Measurements from ENCODE around the gene NRXN3.

Gene NRXN3

DNA sequence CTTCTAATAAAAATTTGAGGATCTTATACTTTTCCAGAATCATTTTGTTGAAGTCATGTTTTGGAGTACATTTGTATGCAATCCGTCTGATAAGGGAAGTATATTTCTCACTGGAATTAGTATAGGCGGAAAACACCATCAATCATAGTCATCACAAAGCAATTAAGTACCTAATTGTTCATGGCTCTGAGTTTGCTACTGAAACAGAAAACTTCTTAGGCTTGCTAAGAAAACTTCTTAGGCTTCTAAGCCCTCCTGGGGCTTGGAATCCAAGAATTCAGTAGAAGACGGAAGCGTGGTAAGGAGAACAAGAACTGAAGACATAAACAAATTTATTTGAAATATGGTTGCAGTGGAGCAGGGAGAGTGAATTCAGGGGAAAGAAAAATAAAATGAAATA, 1404.9 kb downstream of the NRXN3 start:
- no peak for DNase-seq

DNA sequence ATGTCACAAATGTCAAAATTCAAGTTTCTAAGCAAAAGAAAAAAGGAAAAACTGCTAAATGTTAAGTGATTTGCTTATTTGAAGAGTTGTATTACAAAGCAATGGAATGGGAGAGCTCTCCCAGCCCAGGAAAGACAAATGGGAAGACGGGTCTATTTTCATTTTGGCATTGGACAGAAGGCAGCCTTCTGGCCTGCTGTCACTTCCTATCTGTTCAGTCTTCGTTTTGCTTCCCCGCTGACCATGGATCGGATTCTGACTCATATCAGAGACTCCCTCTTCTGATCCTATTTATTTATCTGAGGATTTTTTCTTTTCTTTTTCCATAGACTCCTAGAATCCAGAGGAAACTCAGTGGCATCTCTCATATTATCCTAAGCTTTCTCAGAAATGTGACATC, 1406.3 kb downstream of the NRXN3 start:
- DNase-seq = no peak

DNA sequence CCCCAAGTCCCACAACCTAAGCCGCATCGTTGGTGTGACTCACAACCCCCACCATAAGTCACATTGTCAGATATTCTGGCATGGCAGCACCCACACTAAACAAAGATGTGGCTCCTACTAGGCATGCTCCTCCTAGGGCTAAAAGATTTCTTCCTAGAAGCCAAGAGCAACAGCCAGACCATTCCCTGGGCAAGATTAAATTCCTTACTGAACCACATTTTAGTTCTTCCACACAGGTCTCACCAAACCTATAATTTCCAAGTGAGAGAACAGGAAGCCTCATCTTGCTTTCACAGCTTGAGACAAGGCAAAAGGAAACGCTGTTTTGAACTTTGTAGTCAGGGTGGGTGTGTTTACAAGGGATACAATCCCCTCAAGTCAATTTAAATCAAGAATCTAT, 1408.3 kb downstream of the NRXN3 start:
- DNase-seq = no peak

DNA sequence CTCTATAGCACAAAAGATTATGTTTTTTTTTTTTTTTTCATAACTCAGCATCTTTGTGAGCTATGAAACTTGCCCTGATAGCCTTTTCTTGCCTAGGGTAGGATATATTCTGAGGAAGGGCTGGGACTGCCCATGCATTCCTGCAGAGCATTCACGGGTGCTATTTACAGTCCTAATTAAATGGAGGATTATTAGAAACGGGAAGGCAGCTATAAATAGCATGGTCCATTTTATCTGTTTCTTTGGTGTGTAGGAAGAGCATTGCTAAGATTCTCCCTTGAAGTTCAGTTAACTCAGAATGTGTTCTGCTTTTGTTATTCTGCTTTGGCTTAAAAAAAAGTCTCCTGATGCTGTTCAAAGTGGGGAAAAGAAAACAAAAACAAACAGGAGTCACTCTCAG, 1410.2 kb downstream of the NRXN3 start:
- no peak for DNase-seq

DNA sequence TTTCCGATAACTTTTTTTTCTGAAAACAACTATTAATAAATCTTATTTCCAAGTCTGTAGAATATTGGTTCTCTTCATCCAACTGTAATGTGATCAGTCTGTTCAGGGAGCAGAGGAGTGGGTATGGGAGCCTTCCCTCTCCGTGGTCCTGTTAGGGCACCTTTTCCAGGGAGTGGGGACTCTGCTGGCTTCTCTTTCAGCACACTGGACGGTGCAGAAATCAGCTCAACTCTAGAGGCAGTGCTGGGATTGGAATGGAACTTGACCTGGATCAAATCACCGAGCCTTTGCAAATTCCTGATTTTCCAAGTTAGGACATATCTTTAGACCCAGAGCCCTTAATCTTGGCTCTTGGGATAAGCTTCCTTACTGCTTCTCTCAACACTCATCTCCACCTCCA, 1410.7 kb downstream of the NRXN3 start:
- DNase-seq = no peak

DNA sequence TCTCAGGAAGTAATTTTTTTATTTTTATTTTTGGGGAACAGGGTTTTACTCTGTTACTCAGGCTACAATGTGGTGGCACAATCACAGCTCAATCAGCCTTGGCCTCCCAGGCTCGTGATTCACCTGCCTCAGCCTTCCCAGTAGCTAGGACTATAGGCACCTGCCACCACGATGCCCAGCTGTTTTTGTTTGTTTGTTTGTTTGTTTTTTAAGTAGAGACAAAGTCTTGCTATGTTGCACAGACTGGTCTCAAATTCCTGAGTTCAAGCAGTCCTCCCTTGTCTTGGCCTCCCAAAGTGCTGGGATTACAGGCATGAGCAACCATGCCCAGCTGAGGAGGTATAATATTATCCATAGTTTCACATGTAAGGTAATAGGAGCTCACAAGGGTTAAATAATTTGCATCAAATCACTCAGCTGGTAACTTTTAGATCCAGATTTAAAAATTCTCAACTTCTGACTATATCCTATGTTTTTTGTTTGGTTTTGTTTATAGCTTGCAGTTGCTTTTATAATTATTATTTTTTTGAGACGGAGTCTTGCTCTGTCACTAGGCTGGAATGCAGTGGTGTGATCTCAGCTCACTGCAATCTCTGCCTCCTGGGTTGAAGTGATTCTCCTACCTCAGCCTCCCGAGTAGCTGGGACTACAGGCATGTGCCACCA, 1411.9 kb downstream of the NRXN3 start:
- no peak for DNase-seq

DNA sequence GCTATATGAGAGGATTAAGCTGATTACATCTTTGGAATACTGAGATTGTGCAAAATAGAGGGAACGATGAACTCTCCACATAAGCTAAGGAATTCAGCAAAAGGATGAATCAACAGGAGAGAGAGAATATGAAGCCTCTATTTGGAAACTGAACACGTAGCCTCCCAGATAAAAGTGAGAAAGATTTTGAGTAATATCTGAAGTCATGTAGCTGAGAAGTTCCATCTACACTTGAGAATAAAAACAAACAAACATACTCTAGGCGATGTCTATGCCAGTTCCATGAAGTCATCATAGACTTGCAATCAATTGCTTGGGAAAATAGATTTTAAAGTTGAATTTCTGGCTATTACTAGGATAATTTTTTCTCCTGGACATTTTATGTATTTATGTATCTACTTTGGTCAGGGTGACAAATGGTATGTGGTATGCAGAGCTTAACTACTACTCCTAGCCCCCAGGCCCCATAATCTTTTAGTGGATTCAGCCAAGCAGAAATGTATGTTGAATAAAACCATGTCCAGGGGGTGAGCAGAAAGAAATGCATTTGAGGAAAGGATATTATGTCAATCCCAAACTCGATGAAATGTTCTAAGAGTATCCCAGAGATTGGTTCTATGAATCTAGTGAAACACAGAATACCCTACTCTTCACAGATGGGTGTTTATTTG, 1413.7 kb downstream of the NRXN3 start:
- DNase-seq = no peak

DNA sequence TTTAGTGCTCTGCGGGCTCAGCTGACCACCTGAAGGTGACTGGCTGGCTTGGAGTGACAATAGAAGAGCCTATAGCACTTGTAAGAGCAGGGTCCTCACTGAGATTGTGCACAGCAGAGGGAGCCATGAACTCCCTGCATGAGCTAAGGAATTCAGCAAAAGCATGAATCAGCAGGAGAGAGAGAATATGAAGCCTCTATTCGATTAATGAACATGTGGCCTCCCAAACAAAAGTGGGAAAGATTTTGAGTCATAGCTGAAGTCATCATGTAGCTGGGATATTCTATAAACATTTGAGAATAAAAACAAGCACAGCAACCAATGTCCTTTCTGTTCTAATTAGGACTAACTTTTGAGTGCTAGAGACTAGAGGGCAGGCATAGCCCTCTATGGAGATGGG, 1414.5 kb downstream of the NRXN3 start:
- no peak for DNase-seq

DNA sequence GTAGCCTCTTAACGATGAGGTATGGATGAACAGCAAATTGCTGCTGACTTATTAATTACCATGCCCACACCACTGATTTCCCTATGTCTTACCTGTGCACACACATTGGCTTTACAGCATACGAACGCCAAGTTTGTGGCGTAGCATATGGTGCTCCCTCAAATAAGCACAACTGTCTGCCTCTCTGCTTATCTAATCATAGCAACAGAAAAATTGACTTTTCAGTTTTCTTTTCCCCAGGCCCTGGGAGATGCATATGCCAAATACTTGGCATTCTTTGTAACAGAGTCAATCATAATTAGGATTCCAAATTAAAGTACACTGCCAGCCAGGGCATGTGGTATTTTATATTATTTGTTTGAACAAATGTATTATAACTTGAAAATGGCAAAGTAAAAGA, 1415.7 kb downstream of the NRXN3 start:
- DNase-seq = no peak

DNA sequence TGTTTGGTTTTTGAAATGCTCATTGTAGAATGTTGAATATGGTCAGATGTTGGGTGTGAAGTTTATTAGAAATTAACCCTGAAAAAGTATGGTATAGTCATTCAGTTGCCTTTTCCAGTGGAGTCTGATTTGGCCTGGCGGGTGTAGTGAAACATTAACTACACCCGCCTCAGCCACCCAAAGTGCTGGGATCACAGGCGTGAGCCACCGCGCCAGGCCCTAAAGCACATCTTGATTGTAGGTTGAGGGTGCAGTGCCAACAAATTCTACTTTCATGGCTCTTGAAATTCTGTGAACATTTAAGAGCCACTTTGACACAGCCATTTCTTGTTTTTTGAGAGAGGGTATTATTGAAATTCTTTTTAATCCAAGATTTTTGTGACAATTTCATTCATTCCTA, 1416.2 kb downstream of the NRXN3 start:
- no peak for DNase-seq

DNA sequence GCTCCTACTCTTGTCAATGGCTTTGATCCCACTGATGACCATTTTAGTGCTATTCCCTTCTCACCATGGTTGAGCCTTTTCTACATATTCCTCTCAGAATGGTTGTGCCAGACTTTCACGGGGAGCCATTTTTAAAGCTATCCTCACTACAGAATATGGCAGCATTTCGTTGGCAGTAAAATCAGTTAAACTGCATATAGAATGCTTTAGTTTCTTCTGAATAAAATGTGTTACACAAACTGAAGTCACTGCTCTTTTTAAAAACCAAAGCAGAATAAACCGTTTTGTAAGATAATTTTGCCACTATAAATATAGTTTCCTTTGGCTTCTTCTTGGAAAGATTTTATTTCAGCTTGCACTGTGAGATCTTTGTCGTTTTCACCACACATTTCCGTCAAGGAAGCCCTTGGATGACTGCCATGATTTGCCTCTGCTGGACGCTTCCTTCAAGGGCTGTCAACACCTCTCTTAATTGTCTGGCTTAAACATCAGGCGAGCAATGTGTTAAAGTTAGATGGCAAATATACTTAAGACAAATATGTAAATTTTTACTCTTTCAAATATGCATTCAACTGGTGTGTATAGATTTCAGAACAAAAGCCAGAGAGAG, 1416.9 kb downstream of the NRXN3 start:
- DNase-seq = no peak

DNA sequence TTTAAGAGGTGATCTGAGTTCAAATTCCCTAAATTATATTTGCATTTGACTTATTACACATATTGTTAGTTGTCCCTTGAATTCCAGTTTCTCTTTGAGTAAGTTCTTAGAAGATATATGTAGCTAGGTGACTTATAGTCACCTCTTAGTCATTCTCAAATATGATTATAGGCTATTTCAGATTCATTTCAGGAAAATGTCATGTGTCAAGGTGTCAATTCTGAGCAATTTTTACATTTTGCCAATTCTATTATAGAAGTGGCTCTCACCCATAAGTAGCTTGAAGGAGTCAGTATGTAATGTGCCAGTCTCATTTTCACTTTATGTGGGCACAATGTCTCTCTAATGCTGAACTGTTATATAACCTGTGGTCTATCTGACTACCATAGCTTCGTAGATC, 1417.7 kb downstream of the NRXN3 start:
- DNase-seq = peak; percentile 43

DNA sequence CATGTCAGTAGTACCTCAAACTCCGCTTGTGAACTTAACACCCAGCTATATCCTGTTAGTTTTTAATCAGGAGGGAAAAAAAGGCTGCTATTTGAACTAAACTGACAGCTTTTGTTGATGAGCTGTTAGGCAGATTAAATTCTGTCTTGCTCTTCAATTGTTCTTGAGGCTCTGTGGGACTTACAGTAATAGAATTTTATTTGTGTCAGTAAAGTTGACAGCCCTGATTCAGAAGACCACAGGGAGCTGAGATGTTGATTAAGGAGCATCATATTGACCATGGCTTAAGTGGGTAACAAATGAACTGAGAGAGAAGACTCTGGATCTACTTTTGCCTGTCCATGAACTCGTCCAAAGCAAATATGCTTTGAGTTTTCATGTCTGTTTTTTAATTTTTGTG, 1418.2 kb downstream of the NRXN3 start:
- no peak for DNase-seq

DNA sequence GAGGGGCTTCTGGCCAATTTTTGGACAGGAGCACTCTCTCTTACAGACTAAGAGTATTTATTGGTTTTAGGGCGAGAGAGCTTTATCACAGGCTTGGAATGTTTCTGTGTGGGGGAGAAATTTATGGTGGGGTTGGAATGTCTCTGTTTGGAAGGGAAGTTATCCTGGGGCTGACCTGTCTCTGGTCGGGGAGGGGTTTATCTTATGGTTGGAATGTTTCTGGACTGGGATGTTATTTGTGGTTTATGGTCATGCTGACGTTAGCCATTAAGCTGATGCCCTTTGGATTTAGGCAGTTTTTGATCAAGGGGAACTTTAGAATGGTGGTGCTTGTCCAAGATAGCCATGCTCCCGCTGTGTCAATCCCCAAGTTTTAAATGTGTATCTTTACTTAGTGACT, 1426.4 kb downstream of the NRXN3 start:
- DNase-seq = no peak

DNA sequence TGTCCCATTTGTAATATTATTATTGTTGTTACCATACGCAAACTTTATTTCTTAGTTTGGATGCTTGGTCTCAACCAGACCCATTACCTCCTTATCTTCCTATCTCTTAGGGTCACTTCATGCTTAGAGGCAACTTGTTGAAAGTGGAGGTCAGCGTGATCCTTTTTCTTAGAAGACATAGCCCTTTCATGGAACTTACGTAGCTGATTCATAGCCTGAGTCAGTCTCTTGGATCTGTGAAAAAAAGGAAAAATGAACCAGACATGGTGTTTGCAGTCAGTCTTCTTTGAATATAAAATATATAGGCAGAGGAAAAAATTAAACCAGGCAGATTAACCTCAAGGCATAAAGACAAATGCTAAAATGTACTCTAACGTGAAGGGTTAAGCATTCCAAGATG, 1427.4 kb downstream of the NRXN3 start:
- DNase-seq = no peak

DNA sequence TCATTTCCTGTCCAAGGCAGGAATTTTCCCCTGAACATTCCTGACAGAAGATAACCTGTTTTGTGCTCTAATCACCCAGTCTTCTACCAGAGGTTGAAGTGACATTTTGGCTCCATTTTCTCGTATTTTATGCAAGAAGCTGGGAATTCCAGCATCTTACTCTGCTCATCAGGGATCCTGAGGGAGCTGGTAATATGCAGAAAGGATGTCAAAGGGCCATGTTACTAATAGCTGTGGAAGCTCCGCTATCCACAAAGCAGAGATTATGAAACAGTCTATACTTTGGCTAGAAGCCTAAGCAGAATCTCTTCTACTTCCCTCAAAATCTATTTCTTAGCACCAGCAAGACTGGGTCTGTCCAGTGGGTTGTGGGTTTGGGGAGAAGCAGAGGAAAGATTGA, 1428.2 kb downstream of the NRXN3 start:
- no peak for DNase-seq

DNA sequence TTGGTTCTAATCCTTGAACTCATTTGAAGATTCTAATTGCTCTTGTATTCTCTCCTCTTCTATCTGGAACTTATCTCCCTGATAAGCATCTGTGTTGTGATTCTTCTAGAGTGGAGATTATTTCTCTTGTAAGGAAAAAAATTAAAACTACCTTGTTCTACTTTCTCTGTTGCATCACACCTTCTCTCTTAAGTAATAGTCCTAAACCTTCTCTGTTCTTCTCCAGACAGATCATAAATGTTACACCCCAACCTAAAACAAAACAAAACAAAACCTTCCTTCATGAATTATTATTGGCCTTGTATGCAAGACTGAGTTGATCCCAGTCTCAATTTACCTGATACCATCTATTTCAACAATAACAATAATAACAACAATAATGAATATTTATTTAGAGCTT, 1429.1 kb downstream of the NRXN3 start:
- DNase-seq = no peak

DNA sequence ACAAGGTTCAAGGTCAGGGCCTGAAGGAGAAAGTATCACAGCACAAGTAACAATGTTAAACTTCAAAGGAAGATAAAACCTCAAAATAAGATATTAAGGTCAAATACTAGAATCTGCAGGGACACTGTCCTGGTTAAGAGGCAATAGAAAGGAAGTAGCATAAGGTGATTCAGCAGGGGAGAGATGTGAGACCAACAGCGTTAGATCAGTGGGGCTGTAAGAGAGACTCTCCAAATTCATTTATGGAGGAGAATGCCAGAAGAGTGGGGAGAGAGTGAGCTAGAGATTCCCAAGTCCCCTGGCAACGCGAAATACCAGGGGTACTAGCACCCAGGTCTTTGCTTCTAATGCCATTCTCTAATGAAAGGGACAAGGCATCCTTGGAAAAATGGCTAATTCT, 1430.2 kb downstream of the NRXN3 start:
- no peak for DNase-seq

DNA sequence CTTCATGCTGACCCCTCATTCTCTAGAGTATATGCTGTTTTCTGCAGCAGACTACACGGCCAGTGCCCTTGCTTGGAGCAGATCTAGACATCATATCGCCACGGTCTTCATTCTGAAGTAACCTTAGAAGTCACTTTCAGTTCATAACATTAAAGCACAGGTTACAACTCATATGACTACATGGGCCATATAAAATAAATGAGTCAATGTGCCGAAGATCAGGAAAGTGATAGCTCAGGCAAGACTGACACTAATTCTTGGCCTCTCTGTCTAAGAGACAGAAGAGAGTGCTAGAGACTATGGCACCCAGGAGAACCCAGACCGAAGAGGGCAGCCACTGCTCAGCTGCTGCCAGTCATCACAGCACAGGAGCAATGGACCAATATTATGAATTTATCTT, 1431.4 kb downstream of the NRXN3 start:
- no peak for DNase-seq

DNA sequence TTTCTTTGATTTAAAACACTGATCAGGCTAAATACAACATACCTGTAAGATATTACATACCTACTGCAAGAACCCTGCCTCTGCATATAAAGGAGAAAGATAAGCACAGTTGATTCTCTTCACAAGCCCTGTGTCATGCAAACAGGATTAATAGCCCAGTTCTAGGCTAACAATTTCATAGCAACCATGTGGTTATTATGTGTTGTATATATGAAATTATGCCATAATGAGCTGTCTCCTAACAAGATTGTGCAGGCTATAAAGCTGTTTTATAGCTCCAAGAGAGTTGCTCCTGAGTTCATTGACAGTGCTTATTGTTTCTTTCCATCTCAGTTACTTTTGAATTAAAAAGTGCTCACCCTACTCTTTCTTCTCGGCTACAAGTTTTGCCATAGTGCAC, 1431.9 kb downstream of the NRXN3 start:
- DNase-seq = no peak

DNA sequence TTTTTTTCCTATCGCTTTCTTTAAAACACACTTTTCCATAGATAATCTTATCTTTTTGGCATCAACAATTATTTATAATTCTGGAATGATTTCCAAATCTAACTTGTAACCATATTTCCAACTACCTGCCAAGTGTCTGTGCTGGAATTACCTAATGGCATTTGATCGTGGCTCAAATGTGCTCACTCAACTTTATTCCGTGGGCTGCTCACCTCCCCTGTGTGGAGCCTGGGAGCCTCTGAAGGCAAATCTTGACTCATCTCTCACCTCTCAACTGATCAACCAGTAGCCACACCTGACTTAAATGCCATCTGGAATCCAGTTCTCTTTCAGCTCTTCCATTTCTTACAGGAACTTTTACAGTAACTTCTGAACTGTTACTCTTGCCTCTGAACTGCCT, 1432.6 kb downstream of the NRXN3 start:
- no peak for DNase-seq

DNA sequence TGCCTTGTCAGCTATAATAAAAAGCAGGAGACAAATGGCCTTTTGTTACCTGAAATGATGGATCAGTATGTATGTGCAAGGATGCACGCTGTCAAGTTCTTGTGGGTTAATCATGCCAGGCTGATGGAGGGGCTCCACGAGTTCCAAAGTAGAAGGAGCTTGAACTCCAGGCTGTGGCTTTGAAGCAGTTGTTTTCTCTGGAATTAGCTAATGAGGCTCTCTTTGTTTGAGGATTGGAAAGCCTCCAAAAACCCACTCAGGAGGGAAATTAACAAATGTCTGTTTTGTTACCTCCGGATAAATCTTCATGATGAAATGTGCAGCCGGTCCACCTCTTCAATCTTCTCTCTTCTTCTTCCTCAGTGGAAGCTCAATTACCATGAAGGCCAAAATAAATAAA, 1435.7 kb downstream of the NRXN3 start:
- no peak for DNase-seq

DNA sequence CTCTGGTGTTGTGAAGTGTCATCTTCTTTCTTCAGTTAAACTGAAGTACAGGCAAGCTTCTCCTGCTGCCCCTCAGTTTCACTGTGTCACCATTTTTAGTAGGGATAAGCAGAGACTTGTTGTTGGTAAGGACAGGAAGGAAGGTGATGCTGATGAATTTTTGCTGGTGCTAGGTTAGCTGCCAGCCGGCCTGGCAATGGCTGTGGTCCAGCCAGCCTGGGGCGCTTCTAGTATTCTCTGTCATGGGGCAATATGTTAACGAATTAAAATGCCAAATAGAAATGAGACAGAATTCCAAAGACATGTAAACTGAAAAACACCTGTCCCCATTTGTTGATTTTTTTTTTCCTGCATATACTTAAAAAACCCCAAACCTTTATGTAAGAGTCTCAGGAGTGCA, 1438.3 kb downstream of the NRXN3 start:
- DNase-seq = no peak

DNA sequence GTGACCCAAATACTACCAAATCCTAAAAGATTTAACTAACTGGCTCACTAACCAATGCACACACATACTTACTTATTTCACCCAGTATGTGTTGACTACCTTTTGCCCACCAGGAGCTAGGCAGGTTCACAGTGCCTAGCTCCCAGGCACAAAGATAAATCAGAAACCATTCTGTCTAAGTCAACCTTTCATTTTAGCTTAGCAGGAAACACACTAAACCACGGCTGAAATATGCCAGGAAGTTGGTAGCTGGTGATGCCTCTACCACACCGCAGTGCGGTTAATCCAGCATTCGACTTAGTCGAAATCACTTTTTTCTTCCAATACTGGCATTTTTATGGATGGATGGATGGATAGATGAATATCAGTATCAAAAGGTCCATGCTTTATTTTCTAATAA, 1443.5 kb downstream of the NRXN3 start:
- no peak for DNase-seq

DNA sequence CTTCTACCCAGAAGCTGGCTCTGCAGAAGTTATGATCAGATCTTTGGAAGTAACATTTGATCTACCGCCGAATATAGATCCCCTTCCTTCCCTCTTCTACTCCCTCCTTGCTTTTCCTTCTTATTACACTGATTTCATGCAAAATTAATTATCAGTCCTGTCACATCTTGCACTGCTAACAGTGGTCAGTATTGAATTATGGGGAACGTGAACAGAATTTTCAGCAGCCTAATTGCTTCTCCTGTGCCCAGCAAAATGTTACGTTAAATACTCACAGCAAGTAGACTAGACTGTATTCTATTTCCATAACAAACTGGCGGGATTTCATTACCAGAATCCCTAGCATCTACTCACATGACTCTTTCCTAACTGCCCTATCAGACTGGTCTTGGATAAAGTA, 1444.3 kb downstream of the NRXN3 start:
- DNase-seq = no peak
